Measurements from ENCODE around the gene ABLIM2. TPM values are rescaled to one million over a fixed set of nuclear protein-coding genes. Genes with fewer than 3 reads are reported as not detected.

ABLIM2 gene
- total and polyA plus RNA-seq, 2 of the 8 experiments (the other 6 are each of a cell fraction or from before 2014, with no cell fraction given): 2.8 to 3.0 TPM

DNA sequence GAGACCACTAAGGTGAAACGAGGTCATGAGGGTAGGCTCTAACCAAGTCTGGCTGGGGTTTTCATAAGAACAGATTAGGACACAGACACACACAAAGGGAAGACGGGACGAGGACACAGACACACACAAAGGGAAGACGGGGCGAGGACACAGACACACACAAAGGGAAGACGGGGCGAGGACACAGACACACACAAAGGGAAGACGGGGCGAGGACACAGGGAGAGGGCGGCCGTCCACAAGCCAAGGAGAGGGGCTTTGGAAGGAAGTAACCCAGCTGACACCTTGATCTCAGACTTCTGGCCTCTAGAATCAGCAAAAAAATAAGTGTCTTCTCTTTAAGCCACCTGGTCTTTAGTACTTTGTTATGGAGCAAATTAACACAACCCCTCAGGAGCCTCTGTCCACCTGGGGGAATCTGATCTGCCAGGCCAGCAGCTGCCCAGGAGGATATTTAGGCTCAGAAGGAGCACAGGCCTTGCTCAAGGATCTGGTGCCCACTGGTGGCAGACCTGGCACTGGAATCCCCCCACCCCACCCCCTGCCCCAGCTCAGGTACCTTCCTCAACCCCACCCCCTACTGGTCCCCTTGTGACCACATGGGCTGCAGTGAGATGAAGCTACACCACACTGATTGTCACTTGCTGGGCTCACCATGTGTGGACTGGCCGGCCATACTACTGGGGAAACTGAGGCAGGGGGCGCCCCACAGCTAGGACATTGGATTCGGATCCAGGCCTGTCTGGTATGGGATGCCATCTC lies 2.8 kb downstream of the ABLIM2 start:
- no peaks in the 10 kb centered on the region for H3K36me3 ChIP-seq (ENCODE audit: control insufficient read depth in 2 of 4, insufficient read depth in 4 of 4, low read length in 3 of 4)
- no peak overlapping the region for H3K4me2 ChIP-seq (ENCODE audit: insufficient read depth in 1 of 2, low read depth in 2 of 2, low read length in 2 of 2)
- H3K14ac ChIP-seq (ENCODE audit: insufficient read length): no peak overlapping the region
- no peaks in the 10 kb centered on the region for H3K79me2 ChIP-seq (ENCODE audit: control insufficient read depth in 1 of 2, insufficient read depth in 2 of 2, low read length in 2 of 2)
- no peaks in the 10 kb centered on the region for H3K9me3 ChIP-seq (ENCODE audit: insufficient read depth in 2 of 2, low read depth in 1 of 2, low read length in 1 of 2)
- peaks cover 6 to 42% (median 30%) of the 10 kb centered on the region in 4 experiments for H3K27me3 ChIP-seq (replicated peaks in 1 of 4; ENCODE audit: control insufficient read depth in 3 of 4, extremely low read depth in 1 of 4, insufficient read depth in 3 of 4, low read length in 3 of 4)
- no peak overlapping the region for H2BK12ac ChIP-seq (ENCODE audit: low read depth, low read length)
- ChIA-PET CTCF (ENCODE audit: partially characterized antibody) (interaction anchor here (0.6 to 2.2 kb wide), 8 partner anchors 21 to 354 kb away, joined by 3 to 6 read pairs (median 4); no protein-coding TSS in a partner anchor), POLR2A (ENCODE audit: partially characterized antibody) (interaction anchor here (0.6 kb wide), 1 partner anchor 1455 kb away, joined by 3 read pairs; no protein-coding TSS in a partner anchor)
- no peak overlapping the region for H2BK5ac ChIP-seq (ENCODE audit: low read depth, low read length)
- no peak overlapping the region for H2BK15ac ChIP-seq (ENCODE audit: low read length)
- no peak overlapping the region for H3K27ac ChIP-seq (ENCODE audit: low read depth, low read length)
- 88% methylated on average over 14 of the region's 14 CpGs; no CpG with 5 or more reads in 1 of the 2 experiments for WGBS, 2 experiments (ENCODE audit: extremely low coverage in 1 of 2, insufficient coverage in 1 of 2, insufficient read length in 1 of 2, insufficient replicate concordance in 2 of 2, low coverage in 1 of 2, low lambda C conversion rate in 2 of 2, missing lambda C conversion rate in 1 of 2)
- H3K56ac ChIP-seq (replicated peaks; ENCODE audit: insufficient read length, low read depth, low read length): no peak overlapping the region
- peaks cover 14% of the 10 kb centered on the region; the same call in 1 of the 2 replicates for H3K23me2 ChIP-seq (ENCODE audit: low read depth, low read length)
- no peak overlapping the region for H2BK120ac ChIP-seq (replicated peaks; ENCODE audit: low read depth, low read length)
- H2AFZ ChIP-seq (ENCODE audit: low read length): no peak overlapping the region
- H2BK20ac ChIP-seq (ENCODE audit: low read length): no peak overlapping the region
- no peak overlapping the region for H2AK5ac ChIP-seq (ENCODE audit: low read depth, low read length)
- no peak overlapping the region for H4K8ac ChIP-seq (ENCODE audit: extremely low read depth, insufficient read depth, low read length)
- H3K23ac ChIP-seq (ENCODE audit: insufficient read length): no peak overlapping the region
- TF ChIP-seq YY1 (IDR thresholded peaks at IDR 0.05; ENCODE audit: low read depth, low read length) (no peak), RAD21 (IDR thresholded peaks at IDR 0.05 in 1 of 2, conservative IDR thresholded peaks at IDR 0.05 in 1 of 2; ENCODE audit: low read depth in 2 of 2, low read length in 2 of 2) (peak; percentile 36 to 47)
- TF ChIP-seq, protein P1, sequence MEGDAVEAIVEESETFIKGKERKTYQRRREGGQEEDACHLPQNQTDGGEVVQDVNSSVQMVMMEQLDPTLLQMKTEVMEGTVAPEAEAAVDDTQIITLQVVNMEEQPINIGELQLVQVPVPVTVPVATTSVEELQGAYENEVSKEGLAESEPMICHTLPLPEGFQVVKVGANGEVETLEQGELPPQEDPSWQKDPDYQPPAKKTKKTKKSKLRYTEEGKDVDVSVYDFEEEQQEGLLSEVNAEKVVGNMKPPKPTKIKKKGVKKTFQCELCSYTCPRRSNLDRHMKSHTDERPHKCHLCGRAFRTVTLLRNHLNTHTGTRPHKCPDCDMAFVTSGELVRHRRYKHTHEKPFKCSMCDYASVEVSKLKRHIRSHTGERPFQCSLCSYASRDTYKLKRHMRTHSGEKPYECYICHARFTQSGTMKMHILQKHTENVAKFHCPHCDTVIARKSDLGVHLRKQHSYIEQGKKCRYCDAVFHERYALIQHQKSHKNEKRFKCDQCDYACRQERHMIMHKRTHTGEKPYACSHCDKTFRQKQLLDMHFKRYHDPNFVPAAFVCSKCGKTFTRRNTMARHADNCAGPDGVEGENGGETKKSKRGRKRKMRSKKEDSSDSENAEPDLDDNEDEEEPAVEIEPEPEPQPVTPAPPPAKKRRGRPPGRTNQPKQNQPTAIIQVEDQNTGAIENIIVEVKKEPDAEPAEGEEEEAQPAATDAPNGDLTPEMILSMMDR (IDR thresholded peaks at IDR 0.05; ENCODE audit: control extremely low read depth in 1 of 3, insufficient read depth in 1 of 3, low read depth in 1 of 3, low read length in 3 of 3): peak in 1 of 3 experiments; percentile 39; a peak in 2 of 4 replicates
- peaks cover 0 to 5% (median 2%) of the 10 kb centered on the region in 4 experiments; a peak in 4 of 7 replicates for H3K4me1 ChIP-seq (replicated peaks in 1 of 4; ENCODE audit: control insufficient read depth in 3 of 4, insufficient read depth in 4 of 4, low read length in 3 of 4)
- H3K9ac ChIP-seq (replicated peaks in 1 of 4; ENCODE audit: extremely low read depth in 1 of 4, low read depth in 3 of 4, low read length in 3 of 4): no peak overlapping the region
- H3K18ac ChIP-seq (ENCODE audit: extremely low read depth, low read length): no peak overlapping the region
- DNase-seq (ENCODE audit: low read depth in 1 of 2, low spot score in 2 of 2): no peak
- no peaks in the 10 kb centered on the region for H3K79me1 ChIP-seq (ENCODE audit: low read depth, low read length)
- no peak for FAIRE-seq
- H4K20me1 ChIP-seq (replicated peaks in 1 of 2; ENCODE audit: control insufficient read depth in 1 of 2, insufficient read depth in 2 of 2, low read length in 2 of 2): peaks cover 3 to 7% of the 10 kb centered on the region in 2 experiments
- no peak overlapping the region for H3K4ac ChIP-seq (replicated peaks; ENCODE audit: insufficient read length, low read depth, low read length)
- H4K91ac ChIP-seq (replicated peaks; ENCODE audit: insufficient read length, low read length): no peak overlapping the region
- H3K4me3 ChIP-seq (ENCODE audit: extremely low read depth in 1 of 4, insufficient read depth in 2 of 4, low read depth in 3 of 4, low read length in 4 of 4): no peak overlapping the region
- H4K5ac ChIP-seq (ENCODE audit: insufficient read length, low read depth, low read length): no peak overlapping the region

All from H1 (cell line).